Uterus (tissue), 4 donors: ENCODE results near the gene MPDU1. TPM values are rescaled to one million over a fixed set of nuclear protein-coding genes. Genes with fewer than 3 reads are reported as not detected.

Experiments used
- DNase-seq, 2 donors: peaks; one replicate each; pipeline ENCODE4 v3.0.0-alpha.2; 2019 to 2020
- H3K27ac ChIP-seq, 2 donors: fragments of 200-600 bp; sonication (generic); 1 replicate in 1 of 2; 2 replicates in 1 of 2; pipeline ENCODE4 v1.5.1; 2016 to 2018
- H3K27me3 ChIP-seq, 2 donors: fragments of 200-600 bp; sonication (generic); one replicate each; pipeline ENCODE4 v1.5.1; 2018 to 2019; ENCODE audit warnings: control low read depth in 1 of 2
- H3K36me3 ChIP-seq, 2 donors: fragments of 200-600 bp; sonication (generic); one replicate each; pipeline ENCODE4 v1.5.1; 2019; ENCODE audit warnings: control low read depth in 1 of 2
- H3K4me1 ChIP-seq, 2 donors: fragments of 200-600 bp; sonication (generic); one replicate each; pipeline ENCODE4 v1.5.1; 2018 to 2019; ENCODE audit warnings: control low read depth in 1 of 2
- H3K4me3 ChIP-seq, 2 donors: fragments of 200-600 bp; sonication (generic); 1 replicate in 1 of 2; 2 replicates in 1 of 2; pipeline ENCODE4 v1.5.1; 2018 to 2019; ENCODE audit warnings: mild to moderate bottlenecking in 1 of 2
- H3K9me3 ChIP-seq, 2 donors: fragments of 200-600 bp; sonication (generic); one replicate each; pipeline ENCODE4 v1.5.1; 2019; ENCODE audit warnings: control low read depth in 1 of 2
- CTCF ChIP-seq, 4 experiments: fragments of 200-600 bp in 2 of 4; fragments of 450-650 bp in 2 of 4; sonication (generic) in 2 of 4; IDR thresholded peaks; one replicate each; pipeline ENCODE4 v1.5.1; 2016 to 2019; ENCODE audit warnings: antibody characterized with exemption in 4 of 4, mild to moderate bottlenecking in 2 of 4, moderate library complexity in 1 of 4
- POLR2A ChIP-seq, 2 donors: fragments of 450-650 bp; IDR thresholded peaks; one replicate each; pipeline ENCODE4 v1.6.1; 2016; ENCODE audit warnings: antibody characterized with exemption in 2 of 2, mild to moderate bottlenecking in 1 of 2, moderate library complexity in 1 of 2
- intact Hi-C: fragments of 100-400 bp; cut with DNase I; formaldehyde crosslinking; loops from one replicate; pipeline ENCODE4 v1.15.1; 2023; ENCODE audit warnings: low total_unique reads
- total RNA-seq, 4 donors: library from RNA; depleted of rRNA in 3 of 4; stranded (reverse); fragments of >200 nt in 3 of 4; gene quantifications; one replicate each; pipeline versions ENCODE4 v1.1.0 to v1.2.4, GENCODE V29; 2014 to 2023
- donor health status: DM: yes; HTN: yes; CAD: no.

Gene MPDU1
- total RNA-seq, 4 donors from 2014 or later, result 2.6 to 63.6 (median 35.0) TPM

- Histone ChIP-seq H3K36me3 (no peaks in the 10 kb centered on the region), H3K27me3 (no peaks in the 10 kb centered on the region), H3K27ac (peak overlapping the region; percentile 92 to 98), H3K4me3 (peak overlapping the region; percentile 12 to 24), H3K9me3 (no peaks in the 10 kb centered on the region), H3K4me1 (peaks cover 26 to 40% of the 10 kb centered on the region in 2 donors)
- TF ChIP-seq POLR2A (IDR thresholded peaks at IDR 0.05) (peak; percentile 69 to 76), CTCF (IDR thresholded peaks at IDR 0.05) (no peak)
- intact Hi-C loops, result no loop called here
- DNase-seq, result peak; percentile 84 to 86
Measured at GRCh38 chr17:7557775-7558543, 25.7 kb upstream of the MPDU1 start.

DNA sequence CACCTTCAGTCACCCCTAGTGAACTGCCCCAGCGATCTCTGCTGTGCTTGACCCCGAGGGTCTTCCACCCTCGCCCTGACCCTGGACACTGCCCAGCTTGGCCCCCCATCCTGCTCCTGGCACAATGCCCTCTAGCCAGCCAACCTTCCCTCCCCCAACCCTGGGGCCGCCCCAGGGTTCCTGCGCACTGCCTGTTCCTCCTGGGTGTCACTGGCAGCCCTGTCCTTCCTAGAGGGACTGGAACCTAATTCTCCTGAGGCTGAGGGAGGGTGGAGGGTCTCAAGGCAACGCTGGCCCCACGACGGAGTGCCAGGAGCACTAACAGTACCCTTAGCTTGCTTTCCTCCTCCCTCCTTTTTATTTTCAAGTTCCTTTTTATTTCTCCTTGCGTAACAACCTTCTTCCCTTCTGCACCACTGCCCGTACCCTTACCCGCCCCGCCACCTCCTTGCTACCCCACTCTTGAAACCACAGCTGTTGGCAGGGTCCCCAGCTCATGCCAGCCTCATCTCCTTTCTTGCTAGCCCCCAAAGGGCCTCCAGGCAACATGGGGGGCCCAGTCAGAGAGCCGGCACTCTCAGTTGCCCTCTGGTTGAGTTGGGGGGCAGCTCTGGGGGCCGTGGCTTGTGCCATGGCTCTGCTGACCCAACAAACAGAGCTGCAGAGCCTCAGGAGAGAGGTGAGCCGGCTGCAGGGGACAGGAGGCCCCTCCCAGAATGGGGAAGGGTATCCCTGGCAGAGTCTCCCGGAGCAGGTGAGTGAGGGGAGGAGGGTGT lies 24.9 kb upstream of the MPDU1 start, which contains the start of gene TNFSF13:
Gene TNFSF13 (plus strand): TSS at position 207 of the 776 bp plus-strand sequence. CDS start 290 bp downstream, at position 497.
- H3K4me1 ChIP-seq, result peaks cover 27 to 47% of the 10 kb centered on the region in 2 donors
- H3K27me3 ChIP-seq, result no peaks in the 10 kb centered on the region
- no peaks in the 10 kb centered on the region for H3K9me3 ChIP-seq
- no peak for TF ChIP-seq CTCF (IDR thresholded peaks at IDR 0.05)
- no peak for TF ChIP-seq POLR2A (IDR thresholded peaks at IDR 0.05)
- H3K36me3 ChIP-seq, result no peaks in the 10 kb centered on the region
- H3K4me3 ChIP-seq, result peak within 1 kb of the TSS; percentile 12 to 24
- no peak for DNase-seq
- H3K27ac ChIP-seq, result peak within 1 kb of the TSS; percentile 92 to 98
- intact Hi-C loops, result no loop called here

- Histone ChIP-seq H3K4me3 (peak overlapping the region in 1 of 2 donors; percentile 24), H3K27ac (peak overlapping the region; percentile 92 to 98), H3K9me3 (no peaks in the 10 kb centered on the region), H3K27me3 (no peaks in the 10 kb centered on the region), H3K36me3 (no peaks in the 10 kb centered on the region), H3K4me1 (peaks cover 32 to 48% of the 10 kb centered on the region in 2 donors)
- TF ChIP-seq POLR2A (IDR thresholded peaks at IDR 0.05) (no peak), CTCF (IDR thresholded peaks at IDR 0.05) (no peak)
- no peak for DNase-seq
- intact Hi-C loops, result loop anchor here (2.0 kb wide), 1 partner anchor 47 kb away; no protein-coding TSS in a partner anchor
Measured at GRCh38 chr17:7559320-7560171, 24.1 kb upstream of the MPDU1 start.

DNA sequence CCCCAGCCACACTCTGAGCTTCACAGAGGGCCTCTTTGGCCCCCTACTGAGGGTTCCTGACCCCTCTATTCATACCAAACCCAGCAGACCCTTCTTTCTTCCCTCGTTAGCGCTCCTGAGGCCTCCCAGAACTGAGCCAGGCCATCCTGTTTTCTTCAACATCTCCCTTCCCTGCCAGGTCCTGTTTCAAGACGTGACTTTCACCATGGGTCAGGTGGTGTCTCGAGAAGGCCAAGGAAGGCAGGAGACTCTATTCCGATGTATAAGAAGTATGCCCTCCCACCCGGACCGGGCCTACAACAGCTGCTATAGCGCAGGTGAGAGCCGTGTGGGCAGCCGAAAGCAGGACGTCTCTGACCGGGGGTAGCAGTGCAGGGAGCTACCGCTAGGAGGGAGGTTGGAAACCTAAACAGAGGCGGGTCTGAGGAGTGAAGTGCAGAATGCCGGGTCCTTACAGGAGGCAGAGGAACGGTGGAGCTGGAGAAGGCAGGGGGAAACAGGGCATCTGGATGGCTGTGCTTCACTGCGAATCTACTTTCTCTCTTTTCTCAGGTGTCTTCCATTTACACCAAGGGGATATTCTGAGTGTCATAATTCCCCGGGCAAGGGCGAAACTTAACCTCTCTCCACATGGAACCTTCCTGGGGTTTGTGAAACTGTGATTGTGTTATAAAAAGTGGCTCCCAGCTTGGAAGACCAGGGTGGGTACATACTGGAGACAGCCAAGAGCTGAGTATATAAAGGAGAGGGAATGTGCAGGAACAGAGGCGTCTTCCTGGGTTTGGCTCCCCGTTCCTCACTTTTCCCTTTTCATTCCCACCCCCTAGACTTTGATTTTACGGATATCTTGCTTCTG lies 23.3 kb upstream of the MPDU1 start:
- Histone ChIP-seq H3K36me3 (no peaks in the 10 kb centered on the region), H3K4me1 (peaks cover 32 to 48% of the 10 kb centered on the region in 2 donors), H3K4me3 (peak overlapping the region; percentile 72 to 79), H3K27ac (peak overlapping the region; percentile 92 to 98), H3K9me3 (no peaks in the 10 kb centered on the region), H3K27me3 (no peaks in the 10 kb centered on the region)
- DNase-seq, result peak; percentile 66 to 67
- TF ChIP-seq CTCF (IDR thresholded peaks at IDR 0.05) (peak in 3 of 4 experiments; percentile 43 to 55 (median 53)), POLR2A (IDR thresholded peaks at IDR 0.05) (no peak)
- intact Hi-C loops, result loop anchor here (2.0 kb wide), 1 partner anchor 48 kb away; no protein-coding TSS in a partner anchor
